Measurements from ENCODE around the gene MACC1.
"Not testable (repeated sequence)": the region's sequence is repeated elsewhere in the genome, so short reads cannot be mapped to it uniquely, and the experiment has no call there.

The MACC1 gene

DNA sequence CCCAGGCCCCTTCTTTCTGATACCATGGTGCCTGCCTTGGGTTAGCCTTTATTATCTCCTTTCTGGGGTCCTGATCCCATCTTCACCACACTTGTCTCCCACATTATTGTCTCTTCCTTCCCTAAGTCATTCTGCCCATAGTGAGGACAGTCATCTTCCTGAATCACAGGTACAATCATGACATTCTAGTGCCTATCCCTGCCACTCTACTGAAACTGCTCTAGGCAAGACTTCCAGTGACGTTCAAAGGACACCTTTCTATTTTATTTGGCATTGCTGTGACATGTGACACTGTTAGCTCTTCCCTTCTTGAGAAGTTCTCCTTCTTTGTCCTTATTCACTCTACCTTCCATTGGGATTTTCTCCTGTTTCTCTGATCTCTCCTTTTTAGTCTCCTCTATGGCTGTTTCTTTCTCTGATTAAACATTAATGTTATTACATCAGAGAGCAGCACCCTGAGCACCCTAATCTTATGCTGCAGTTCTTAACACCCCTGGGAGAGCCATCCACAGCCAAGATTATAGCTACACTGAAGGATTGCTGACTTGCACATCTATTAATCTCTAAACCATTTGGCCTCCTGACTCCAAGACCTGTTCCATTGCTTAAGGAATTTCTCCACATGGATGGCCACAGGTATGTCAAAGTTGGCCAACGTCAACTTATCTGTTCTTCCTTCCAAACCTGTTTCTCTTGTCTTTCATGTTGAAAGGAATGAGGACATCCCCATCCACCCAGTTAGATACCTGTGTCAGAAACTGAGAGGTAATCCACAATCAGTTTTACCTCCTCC lies 10.9 kb downstream of the MACC1 start:
- DNase-seq, result no peak

- DNase-seq, result no peak
Measured at GRCh38 chr7:20203316-20203715, 13.9 kb downstream of the MACC1 start.

DNA sequence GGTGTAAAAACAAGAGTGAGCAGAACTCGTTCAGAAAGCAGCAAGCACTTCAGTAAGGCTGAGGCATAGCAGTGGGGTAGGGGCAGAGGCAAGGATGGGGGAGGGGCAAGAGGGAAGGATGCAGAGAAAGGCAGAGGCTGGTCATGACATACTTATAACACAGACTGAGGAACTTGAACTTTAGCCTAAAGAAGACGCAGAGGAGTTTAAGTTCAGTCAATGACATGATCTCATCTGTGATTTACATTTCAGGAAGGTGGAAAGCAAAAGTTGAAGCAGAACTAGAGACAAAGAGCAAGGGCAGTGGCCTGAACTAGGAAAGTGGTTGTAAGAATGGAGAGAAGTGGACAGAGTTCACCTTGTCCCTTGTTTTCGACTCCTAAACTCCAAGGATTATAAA lies 15.8 kb downstream of the MACC1 start:
- no peak for DNase-seq

DNA sequence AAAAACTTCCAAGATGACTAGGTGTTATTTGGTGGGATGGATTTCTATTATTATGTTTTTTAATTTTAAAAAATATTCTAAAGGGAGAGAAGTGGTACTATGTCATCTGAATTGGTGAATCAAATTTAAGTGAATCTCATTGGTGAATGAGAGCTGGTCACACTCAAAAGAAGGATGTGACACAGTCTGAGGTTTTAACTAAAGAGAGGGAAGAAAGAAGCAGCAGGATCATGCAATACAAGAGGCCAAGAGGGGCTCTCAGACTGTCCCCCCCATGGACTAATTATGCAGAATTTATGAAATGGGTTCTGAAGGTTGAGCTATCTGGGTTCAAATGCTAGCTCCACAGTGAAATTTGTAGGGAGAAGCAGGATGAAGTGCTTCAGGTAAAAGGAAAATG lies 16.2 kb downstream of the MACC1 start:
- no peak for DNase-seq

DNA sequence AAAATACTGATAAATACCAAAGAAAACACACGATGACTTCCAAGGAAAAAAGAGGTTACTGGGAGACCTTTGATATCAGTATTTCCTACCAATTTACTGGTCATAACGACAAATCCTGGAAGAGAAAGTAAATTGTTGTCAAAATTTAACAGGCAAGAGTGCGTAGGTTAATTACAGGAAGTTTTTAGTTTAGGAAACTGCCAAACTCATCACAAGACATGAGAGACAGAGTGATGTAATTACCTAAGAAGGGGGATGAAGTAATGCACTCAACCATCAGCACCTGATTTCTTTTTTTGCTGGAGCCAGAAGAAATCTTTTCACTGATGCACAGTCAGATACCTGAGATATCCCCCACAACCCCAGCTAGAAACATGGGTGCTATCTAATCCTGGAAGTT lies 16.8 kb downstream of the MACC1 start:
- DNase-seq, result no peak

- DNase-seq, result no peak
Measured at GRCh38 chr7:20199015-20199737, 18.0 kb downstream of the MACC1 start.

- no peak for DNase-seq
Measured at GRCh38 chr7:20198260-20198659, 18.9 kb downstream of the MACC1 start.

DNA sequence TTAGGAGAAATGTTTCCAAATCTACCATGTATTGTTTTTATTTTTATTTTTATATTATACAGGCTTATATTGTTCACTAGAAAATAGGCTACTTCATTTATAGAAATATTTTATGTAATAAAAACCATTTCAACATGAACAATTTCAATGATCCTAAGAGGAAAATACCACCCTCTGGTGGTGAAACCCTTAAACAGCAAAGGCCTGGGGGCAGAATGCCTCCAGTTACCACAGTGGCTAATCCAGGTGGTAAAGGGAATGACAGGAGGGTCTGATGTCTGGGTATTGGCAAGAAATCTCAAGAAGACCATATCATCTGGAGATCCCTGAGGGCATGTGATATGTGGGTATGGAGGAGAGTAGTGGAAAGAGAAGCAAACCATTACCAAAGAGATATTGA lies 19.3 kb downstream of the MACC1 start:
- DNase-seq, result no peak

GRCh38 chr7:20197125-20197748 lies 19.9 kb downstream of the MACC1 start:
- DNase-seq, result no peak

- no peak for DNase-seq
Measured at GRCh38 chr7:20194343-20194995, 22.7 kb downstream of the MACC1 start.

- no peak for DNase-seq
Measured at GRCh38 chr7:20193873-20194272, 23.3 kb downstream of the MACC1 start.

DNA sequence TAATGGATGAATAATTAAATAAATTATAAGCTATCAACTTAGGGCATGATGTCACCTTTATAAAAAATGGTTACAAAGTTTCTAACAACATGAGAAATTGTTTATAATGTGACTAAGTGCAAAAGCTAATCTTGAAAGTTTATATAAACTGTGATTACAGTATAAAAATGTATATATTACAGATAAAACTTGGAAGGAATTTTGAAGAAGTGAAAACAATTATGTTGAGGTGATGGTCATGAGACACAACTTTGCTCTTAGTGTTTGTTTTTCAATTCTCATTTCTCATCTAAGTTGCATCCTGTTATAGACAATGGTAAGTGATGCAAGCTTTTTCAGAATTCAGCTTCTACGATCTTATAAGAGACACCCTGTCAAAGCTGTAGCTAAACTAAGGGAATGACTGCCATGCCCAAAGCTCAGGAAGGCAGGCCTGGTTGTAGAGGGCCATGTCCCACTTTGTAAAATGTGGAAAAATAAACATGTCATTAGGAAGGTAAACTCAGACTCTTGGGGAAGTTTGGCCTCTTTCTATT lies 23.9 kb downstream of the MACC1 start:
- DNase-seq, result no peak

DNA sequence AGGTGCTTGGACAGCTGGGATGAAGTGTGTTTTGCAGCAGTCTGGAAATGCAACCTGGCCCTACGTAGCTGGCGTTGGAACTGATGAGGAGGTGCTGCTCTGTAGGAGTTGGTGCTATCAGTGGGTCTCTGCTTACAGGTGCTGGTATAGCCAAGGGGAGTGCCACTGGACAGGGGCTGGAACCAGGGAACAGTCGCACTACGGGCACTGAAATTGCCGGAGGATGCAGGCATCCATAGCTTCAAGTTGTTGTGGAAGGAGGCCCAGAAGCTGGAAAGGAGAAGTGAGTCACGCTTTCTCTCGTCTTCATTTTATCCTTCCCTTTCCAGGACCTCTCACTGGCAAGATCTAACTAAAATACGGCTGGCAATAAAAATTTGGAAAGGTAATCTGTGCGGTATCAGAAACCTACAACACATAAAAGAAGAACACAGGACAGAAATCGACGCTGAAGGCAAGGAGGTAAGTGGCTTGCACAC lies 25.8 kb downstream of the MACC1 start:
- DNase-seq, result no peak

GRCh38 chr7:20190560-20191390 lies 26.4 kb downstream of the MACC1 start:
- DNase-seq, result no peak

- no peak for DNase-seq
Measured at GRCh38 chr7:20189852-20190251, 27.3 kb downstream of the MACC1 start.

GRCh38 chr7:20188567-20188966 lies 28.6 kb downstream of the MACC1 start:
- DNase-seq, result no peak

DNA sequence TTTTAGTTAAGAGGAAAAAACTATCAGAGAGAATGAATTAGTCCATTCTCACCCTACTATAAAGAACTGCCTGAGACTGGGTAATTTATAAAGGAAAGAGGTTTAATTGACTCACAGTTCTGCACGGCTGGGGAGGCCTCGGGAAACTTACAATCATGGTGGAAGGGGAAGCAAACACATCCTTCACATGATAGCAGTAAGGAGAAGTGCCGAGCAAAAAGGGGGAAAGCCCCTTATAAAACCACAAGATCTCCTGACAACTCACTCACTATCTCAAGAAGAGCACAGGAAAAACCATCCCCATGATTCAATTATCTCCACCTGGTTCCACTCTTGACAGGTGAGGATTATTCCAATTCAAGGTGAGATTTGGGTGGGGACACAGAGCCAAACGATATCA lies 29.3 kb downstream of the MACC1 start:
- DNase-seq, result not testable (repeated sequence)

GRCh38 chr7:20185988-20186387 lies 31.2 kb downstream of the MACC1 start:
- no peak for DNase-seq

DNA sequence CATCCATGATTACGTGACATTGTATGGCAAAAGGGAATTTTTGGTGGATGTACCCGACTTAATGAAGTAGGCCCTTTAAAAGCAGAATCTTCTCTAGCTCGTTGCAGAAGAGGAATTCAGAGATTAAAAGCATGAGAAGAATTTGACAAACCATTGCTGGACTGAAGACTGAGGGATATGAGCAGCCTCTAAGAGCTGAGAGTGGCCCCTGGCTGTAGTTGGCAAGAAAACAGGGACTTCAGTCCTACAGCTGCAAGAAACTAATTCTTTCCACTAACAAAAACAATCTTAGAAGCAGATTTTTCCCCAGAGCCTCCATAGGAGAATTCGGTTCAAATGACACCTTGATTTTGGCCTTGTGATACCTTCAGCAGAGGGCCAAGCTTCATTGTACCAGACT lies 34.1 kb downstream of the MACC1 start:
- no peak for DNase-seq

DNA sequence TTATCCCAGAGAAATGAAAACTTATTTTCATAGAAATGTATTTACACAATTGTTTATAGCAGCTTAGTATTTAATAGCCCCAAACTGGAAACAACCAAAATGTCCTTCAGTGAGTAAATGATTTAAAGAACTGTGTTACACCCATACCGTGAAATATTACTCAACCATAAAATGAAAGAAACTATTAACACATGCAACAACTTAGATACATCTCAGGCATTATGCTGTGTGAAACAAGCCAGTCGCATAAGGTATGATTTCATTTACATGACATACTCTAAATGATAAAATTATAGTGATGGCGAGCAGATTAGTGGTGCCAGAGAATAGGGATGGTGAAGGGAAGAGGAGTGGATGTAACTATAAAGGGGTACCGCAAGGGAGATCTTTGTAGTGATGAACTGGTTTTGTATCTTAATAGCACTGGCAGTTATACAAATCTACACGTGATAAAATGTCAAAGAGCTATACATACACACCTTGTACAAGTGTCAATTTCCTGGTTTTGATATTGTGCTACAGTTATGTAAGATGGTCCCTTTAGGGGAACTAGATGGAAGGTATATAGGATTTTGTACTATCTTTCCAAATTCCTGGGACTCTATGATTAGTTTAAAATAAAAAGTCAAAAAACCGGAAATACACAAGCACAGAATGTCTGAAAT lies 40.5 kb downstream of the MACC1 start:
- no peak for DNase-seq

DNA sequence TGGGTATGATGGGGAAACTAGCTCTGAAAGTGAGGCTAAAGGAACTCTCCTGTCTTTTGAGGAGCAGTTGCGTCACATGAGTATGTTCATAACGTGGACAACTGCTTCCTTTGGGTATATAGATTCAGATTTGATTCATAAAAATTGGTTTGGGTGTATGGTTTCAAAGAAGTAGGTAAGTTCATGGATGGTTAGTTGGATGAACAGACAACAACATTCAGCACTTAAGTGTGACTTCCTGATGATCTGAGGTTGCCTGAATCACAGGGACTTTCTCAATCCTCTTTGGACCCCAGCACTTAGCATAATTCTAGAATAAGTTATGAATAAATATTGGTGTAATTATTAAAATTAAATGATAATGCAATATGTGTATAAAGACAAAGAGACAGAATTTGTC lies 43.4 kb downstream of the MACC1 start:
- DNase-seq, result no peak

Data from right kidney (tissue), 1 donor.